Stimulated activated CD8-positive, alpha-beta memory T cell treated with anti-CD3 and anti-CD28 coated beads, Interleukin-12 subunit alpha, Interleukin-12 subunit beta, amount 100 ng/mL, for 24 hours (primary cell): Measurements from ENCODE around the gene DNPH1.

Source experiments
- DNase-seq: peaks from one replicate; pipeline ENCODE4 v3.0.0-alpha.2; 2020; ENCODE audit errors: extremely low read depth

DNPH1 gene

DNA sequence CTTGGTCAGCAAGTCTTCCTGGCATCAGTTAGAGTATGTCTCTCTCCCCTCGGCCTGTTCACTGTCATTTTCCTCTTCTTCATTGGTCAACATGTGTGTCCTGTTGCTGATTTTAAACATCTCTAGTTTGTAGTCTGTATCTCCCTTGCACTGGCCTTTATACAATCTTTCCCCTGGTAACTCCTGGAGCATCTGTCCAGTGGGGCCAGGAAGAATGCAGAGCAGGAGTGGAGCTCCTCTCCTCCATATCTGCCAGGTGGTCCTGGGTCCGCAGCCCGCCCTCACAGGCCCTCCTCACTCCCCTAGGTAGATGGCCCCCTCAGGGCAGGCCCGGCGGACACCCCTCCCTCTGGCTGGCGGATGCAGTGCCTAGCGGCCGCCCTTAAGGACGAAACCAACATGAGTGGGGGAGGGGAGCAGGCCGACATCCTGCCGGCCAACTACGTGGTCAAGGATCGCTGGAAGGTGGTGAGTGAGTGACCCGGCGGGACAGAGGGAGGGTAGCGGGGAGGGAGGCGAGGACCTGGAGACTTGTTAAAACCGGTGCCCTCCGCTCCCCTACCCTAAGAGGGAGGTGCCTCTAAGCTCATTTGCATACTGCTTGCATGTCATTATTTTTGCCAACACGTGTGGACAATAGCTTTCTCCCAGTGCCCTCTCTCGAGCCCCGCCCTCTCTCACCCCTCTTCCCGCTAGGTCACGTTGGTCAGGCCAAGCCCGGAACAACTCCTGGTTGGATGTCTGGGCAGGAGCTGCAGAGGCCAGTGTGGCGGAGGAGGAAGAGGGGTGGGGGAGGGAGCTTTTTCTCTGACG lies 17.2 kb upstream of the DNPH1 start:
- DNase-seq = no peak

DNA sequence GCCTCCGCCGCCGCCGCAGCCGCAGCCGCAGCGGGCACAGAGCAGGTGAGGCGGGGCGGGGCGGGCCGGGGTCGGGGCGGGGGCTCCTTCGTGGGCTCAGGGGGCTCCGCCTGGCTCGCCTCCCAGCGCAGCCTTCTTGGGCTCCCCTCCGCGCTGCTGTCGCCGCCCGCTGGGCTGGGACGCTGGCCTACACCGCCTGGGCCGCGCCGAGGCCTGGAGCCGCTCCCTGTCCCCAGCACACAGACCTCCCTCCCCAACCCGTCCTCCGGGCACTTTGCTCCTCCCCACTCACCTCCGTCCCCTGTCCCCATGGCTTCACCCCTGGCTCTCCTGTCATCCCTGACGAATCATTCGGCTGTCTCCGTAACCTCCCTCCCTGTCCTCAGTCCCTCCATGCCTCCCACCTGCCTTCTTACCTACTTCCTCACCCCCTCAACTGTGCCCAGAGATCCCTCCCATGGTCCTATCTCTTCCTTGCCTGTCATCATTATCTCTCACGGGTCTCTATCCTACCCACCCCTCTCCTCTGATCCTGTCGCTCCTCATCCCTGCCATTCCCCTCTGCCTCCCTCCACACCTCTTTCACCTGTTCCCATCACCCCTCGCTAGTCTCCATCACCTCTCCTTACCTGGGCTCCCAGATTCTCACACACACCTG lies 14.5 kb upstream of the DNPH1 start:
- DNase-seq = no peak

DNA sequence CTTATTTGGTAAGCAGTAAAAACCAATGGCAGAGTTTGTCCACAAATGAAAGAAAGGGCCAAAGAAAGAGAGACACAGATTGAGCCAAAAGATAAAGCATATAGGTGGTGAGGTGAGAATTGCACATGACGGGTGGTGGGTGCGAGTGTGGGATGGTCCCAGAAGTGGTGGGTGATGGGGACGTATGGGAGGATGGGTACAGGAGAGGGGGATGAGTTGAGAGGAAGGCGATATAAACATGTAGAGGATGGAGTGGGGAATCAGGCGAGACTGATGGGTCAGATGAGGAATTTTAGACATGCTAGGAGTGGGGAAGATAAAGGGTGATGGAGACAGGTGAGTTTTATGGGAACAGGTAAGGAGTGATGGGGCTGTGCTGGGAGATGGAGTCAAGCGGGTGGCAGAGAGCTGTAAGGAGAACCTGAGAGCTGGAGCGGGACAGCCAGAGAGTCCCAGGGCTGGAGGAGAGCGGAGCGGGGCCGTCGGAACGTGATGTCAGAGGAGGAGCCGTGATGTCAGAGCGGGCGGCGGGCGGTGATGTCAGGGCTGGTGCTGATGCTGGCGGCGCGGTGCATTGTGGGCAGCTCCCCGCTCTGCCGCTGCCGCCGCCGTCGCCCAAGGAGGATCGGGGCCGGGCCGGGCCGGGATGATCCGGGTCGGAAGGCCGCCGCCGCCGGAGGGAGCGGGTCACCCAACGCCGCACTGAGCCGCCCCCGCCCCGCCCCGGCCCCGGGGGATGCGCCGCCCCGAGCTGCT lies 13.8 kb upstream of the DNPH1 start, which contains the start of gene TTBK1:
TTBK1 (plus strand) TSS at position 574 of the 756 bp plus-strand sequence. CDS start 3,180 bp downstream, outside the sequence.
- no peak for DNase-seq

DNA sequence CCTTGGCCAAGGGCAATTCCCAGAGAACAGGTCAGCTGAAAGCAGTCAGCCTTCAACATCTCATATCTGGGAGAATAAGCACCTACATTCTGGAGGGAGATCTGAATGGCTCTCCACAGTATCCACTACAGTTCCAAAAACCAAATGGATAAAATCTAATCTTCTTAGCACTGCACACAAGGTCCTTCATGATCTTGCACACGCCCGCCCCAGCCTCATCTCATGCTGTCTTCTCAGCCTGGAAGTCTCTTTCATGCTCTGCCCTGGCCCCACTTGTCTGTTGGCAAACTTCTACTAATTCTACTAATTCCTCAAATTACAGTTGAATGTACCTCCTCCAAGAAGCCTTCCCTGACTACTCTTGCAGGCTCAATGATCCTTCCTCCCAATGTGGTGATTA lies 12.2 kb upstream of the DNPH1 start:
- no peak for DNase-seq

DNA sequence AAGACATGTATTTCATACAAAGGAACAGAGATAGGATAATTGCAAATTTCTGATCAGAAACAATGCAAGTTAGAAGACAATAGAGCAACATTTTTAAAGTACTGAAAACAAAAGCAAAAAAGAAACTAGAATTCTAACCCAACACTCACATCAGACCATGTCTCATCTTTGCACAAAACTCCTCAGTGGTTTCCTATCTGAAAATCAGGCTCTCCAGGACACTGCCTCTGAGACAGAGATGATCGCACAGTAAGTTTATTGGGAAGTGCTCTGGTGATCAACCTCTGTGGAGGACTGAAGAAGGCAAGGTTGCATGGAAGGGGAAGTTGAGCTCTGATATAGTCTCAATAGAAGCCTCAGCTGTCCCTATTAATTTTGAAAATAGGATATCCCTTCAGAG lies 11.7 kb upstream of the DNPH1 start:
- no peak for DNase-seq

DNA sequence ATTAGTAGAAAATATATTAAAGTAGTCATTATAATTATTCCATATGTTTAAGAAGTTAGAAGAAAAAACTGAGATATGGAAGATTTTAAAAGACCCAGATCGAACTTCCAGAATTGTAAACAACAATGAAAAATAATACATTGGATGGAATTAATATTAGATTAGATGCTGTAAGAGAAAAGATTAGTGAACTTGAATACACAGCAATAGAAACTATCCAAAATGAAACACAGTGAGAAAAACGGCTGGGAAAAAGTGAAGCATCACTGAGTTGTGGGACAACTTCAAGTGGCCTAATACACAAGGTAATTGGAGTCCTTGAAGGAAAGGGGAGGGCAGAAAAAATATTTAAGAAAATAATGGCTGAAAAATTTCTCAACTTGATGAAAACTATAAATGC lies 9.8 kb upstream of the DNPH1 start:
- no peak for DNase-seq

DNA sequence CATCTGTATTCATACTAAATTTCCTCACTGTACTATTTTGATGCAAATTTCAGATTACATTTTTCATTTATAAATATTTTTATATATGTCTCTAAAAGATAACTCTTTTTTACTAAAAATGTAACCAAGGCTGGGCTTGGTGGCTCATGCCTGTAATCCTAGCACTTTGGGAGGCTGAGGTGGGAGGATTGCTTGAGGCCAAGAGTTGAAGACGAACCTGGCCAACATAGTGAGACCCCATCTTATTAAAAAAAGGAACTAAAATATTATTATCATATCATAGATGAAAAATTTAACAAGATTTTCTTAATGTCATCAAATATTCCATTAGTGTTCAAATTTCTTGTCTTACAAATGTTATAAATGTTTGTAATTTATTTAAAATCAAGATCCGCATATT lies 6.6 kb upstream of the DNPH1 start:
- DNase-seq = no peak

DNA sequence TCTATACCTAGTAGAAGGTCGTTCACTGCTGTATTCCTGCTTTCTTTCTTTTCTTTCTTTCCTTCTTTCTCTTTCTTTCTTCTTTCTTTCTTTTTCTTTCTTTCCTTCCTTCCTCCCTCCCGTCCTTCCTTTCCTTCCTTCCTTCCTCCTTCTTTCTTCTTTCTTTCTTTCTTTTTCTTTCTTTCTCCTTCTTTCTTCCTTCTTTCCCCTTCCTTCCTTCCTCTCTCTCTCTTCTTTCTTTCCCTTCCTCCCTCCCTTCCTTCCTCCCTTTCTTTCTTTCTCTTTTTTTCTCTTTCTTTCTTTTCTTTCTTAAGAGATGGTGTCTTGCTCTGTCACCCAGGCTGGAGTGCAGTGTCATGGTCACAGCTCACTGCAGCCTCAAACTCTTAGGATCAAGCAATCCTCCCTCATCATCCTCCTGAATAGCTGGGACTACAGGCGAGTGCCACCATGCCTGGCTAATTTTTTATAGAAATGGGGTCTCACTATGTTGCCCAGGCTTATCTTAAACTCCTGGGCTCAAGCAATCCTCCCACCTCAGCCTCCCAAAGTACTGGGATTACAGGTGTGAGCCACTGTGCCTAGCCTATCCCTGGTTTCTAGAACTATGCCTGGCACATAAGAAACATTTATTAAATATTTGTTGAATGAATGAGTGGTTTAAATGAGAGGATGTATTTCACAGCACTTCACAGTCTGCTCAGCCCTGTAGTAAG lies 2.6 kb upstream of the DNPH1 start:
- DNase-seq = no peak

DNA sequence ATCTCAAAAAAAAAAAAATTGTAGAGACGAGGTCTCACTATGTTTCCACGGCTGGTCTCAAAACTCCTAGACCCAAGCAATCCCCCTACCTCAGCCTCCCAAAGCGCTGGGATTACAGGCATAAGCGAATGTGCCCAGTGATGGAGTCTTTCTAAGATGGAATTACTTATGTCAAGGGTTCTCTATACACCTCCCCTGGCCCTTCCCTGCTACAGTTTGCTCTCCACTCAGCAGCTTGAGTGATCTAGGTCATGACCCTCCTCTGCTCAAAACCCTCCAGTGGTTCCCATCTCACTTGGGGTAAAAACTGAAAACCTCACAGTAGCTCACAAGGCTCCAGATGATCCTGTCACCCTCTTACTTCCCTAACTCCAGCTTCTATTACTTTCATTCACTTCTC lies 1.8 kb upstream of the DNPH1 start:
- DNase-seq = no peak

DNA sequence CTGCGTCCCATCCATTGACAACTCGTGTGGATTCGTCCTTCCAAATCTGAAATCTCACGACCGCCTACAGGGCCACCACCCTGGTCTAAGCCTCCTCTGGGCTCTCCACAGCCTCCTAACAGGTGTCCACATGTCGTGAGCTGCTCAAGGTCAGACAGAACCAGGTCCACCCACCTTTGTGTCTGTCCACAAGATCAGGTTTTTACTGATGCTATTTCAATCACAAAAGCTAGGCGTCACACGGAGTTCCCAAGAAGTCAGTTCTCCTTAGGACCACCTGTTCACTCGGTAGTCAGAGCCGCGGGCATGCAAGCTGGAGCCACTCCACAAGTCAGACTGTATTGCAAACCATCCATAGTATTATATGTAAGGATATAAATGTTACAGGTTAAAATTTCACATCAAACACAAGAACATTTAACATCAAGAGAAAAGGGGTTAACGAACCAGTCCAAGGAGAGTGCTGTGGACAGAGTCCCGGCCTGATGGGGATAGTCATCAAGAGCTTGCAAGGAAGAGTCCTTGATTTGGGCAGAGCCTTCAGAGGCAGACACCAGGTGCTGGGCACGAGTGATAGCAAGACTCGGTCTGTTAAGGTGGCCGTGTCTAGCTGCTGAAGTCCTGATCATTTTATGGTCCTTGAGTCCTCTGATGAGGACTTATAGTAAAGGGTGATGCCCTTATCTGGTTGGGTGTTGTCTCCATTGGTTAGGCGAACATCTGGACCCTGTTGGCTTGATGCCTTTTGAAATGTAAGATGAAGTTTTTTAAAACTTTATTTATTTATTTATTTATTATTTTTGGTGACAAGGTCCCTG lies 731 bp upstream of the DNPH1 start:
- no peak for DNase-seq

DNA sequence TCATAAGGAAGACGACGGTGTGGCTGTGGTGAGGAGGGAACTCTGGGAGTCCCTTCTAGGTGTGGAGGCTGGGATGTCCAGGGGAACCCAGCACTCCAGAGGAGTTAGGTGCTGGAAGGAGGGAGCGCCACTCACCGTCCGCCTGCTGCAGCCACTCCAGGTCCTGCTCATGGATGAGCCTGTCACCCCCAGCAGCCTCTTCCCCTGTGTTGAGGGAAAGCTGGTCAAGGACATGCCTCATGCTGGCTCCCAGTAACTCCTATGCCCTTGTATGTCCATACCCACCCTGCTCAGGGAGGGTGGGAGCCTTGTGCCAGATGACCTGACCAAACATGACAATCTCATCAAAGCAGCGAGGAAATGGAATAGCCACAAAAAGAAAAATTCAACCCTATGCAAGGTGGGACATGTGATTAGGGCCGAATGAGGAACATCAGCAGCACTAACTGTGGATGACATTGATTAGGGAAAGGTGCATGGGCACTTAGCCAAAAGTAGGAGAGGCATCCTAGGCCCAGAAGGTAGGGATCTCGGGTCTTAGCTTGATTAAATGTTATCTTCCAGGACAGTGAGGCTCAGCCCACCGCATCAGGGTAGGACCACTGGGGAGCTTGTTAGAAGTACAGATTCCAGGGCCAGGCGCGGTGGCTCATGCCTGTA lies 3.0 kb downstream of the DNPH1 start:
- no peak for DNase-seq

DNA sequence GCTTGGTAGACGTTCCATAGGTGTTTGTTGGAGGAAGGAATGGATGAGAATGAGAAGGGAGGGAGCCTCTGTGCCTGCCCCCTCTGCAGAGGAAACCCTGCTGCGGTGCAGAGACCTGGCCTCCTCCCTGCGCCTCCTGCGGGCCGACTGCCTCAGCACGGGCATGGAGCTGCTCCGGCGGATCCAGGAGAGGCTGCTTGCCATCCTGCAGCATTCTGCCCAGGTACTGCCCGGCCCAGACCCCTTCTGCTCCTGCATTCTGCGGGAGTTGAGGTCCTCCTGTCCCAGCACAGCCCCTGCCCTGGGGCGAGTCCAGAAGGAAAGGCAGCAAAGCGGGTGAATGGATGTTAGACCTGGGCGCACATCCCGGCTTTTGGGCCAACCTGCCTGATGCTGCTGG lies 6.1 kb downstream of the DNPH1 start:
- no peak for DNase-seq

DNA sequence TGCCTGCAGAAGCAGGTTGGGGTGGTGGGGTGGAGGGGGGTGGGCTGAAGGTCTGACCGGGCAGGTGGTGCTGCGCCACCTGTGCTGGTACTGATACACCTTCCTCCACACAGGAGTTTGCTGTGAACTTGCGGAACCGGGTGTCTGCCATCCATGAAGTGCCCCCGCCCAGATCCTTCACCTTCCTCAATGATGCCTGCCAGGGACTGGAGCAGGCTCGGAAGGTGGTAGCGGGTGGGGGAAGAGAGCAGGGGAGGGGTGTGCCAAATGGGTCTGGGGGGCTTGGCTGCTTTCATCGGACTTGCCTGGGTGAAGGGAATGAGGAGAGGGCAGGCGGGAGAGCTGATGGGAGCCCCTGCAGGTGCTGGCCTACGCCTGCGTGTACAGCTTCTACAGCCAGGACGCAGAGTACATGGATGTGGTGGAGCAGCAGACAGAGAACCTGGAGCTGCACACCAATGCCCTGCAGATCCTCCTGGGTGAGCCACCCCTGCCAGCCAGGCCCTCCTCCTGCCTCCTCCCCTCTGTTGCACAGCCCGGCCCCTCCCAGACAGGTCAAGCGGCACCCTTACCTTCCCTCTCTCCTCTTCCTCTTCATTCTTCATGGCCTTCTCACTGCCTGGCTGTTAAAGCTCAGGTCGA lies 6.7 kb downstream of the DNPH1 start:
- no peak for DNase-seq

DNA sequence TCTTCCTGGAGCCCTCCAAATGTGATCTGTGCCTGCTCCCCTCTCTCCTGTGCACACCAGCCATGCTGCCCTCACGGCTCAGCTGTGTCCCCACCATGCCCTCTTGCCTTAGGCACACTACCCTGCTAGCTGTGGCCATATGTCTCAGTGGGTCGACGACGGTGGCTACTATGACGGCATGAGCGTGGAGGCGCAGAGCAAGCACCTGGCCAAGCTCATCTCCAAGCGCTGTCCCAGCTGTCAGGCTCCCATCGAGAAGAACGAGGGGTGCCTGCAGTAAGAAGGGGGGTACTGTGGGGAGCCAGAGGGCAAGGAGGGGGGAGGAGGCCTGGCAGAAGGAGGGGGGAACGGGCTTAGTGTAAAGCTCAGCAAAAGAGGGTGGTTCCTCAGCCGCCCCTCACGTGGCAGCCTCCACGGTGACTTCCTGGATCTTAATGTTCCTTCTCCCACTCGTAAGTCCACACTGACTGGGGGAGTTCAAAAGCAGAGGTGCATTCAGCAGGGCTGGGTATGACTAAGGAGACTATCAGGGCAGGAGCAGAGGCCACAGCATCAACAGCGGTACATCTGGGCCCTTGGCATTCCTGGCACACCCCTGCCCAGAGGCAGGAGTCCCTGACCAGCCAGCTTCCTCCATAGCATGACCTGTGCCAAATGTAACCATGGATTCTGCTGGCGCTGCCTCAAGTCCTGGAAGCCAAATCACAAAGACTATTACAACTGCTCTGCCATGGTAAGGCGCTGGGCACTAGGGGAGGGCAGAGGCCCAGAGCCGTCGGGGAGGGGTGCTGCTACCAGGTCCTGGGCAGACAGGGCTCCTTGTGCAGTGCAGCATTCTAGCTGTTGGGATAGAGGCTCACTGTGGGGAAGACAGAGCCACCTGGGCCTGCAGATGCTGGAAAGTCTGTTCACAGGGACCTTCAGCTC lies 8.0 kb downstream of the DNPH1 start:
- no peak for DNase-seq

DNA sequence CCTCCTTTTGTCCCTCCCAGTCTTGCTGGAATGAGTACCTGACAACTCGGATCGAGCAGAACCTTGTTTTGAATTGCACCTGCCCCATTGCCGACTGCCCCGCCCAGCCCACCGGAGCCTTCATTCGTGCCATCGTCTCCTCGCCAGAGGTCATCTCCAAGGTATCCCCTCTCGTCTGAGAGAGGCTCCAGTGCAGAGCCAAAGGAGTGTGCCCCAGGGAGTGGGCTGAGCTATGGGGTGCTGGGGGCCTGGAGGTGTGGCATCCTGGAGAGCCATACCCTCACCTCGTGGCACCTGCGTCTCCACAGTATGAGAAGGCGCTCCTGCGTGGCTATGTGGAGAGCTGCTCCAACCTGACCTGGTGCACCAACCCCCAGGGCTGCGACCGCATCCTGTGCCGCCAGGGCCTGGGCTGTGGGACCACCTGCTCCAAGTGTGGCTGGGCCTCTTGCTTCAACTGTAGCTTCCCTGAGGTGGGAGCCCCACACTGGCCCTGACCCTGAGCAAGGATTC lies 8.8 kb downstream of the DNPH1 start:
- DNase-seq = no peak

DNA sequence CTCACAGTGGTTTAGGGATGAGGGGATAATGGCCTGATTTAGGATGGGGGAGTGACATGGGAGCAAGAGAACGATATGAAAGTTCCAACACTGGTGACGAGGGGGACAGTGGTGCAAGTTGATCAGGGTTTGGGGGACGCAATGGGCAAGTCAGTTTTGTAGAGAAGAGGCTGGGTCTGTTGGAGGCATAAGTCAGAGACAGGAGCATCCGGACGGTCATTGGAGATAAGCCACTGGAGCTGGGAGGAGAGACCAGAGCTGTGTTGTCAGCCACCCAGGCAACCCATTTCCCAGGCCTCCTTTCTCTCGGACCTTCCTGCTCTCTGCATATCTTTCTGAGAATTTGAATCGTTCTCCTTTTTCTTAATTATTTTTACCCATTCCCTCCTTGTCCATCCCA lies 9.5 kb downstream of the DNPH1 start:
- DNase-seq = no peak

DNA sequence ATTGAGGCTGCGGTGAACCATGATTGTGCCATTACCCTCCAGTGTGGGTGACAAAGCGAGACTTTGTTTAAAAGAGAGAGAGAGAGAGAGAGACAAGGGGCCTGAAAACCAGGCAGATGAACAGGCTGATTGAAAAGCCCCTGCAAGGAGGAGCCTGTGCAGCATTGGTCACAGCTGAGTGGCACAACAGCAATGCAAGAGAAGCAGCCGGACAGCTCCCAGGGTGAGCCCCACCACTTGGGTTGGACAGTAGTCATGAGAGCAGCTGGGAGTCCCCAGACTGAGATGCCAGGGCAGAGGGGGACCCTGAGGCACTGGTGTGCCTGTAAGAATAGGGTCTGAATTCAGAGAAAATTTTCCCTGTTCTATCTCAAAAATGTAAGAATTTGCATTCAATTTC lies 10.2 kb downstream of the DNPH1 start:
- no peak for DNase-seq

DNA sequence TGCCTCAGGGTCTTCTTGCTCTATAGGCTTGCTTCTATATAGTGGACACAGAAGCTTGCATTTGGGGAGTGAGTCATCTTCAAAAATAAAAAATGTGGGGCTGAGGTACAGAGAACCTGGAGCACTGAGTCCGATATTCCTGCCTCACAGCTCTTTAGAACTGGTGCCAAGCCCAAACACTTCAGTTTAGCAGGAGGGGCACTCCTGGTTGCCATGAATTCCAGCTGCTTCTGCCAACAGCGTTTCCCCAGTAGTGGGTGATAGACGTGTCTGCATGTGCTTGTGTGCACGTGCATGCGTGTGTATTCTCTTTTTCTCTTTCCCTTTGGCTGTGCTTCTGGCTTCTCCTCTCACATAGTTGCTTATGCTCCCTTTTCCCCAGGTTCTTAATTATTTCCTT lies 11.9 kb downstream of the DNPH1 start:
- no peak for DNase-seq

DNA sequence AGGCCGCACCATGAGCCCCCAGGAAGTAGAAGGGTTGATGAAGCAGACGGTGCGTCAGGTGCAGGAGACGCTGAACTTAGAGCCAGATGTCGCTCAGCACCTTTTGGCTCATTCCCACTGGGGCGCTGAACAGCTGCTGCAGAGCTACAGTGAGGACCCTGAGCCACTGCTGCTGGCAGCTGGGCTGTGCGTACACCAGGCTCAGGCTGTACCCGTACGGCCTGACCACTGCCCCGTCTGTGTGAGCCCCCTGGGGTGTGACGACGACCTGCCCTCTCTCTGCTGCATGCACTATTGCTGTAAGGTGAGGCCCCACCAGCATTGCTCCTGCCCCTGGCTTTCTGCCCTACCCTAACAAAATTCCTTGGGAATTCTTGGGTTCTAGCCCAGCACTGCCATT lies 13.1 kb downstream of the DNPH1 start:
- no peak for DNase-seq
